Activated CD4-positive, alpha-beta T cell treated with anti-CD3 and anti-CD28 coated beads for 4 hours (primary cell): ENCODE results near the gene DCTN1.
"Not testable (repeated sequence)": the region's sequence is repeated elsewhere in the genome, so short reads cannot be mapped to it uniquely, and the experiment has no call there.

ENCODE experiments used
- DNase-seq, 2 donors: peaks; one replicate each; pipeline ENCODE4 v3.0.0-alpha.2; 2020

DCTN1 gene

GRCh38 chr2:74368499-74368898, 11.6 kb downstream of the DCTN1 start:
- no peak for DNase-seq

DNA sequence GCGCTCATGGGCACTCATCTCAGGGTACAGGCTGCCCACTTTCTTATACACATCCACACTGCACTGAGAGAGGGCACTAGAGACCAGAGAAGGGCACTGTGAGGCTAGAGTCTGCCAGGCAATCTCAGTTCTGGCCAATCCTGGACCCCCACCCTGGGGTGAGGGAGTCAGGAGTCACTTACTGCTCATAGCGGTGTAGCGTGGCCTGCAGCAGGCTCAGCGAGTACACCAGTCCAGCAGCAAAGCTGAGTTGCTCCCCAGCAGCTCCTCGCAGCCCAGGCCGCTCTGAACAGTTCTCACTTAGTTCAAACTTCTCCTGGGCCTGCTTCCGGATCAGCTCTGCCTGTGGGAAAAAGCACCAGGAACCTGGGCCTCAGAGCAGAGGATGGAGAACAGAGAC, 12.3 kb downstream of the DCTN1 start:
- no peak for DNase-seq

DNA sequence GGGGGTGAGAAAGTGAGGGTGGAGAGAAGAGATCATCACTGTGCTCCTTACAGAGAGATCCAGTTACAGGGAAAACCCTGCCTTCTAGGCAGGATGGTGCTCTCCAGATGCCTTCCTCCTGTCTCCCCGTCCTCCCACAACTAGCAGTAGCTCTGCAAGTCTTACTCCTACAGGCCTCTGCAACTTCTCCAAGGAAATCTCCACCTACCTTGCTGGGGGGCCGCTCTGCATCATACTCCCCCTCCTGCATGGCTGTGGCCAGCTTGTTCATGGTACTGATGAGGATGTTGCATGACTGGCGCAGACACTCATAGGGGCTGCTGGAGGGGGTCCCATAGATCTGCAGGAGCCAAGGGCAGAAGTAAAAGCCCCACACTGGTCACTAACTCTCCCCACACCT, 14.1 kb downstream of the DCTN1 start:
- no peak for DNase-seq

DNA sequence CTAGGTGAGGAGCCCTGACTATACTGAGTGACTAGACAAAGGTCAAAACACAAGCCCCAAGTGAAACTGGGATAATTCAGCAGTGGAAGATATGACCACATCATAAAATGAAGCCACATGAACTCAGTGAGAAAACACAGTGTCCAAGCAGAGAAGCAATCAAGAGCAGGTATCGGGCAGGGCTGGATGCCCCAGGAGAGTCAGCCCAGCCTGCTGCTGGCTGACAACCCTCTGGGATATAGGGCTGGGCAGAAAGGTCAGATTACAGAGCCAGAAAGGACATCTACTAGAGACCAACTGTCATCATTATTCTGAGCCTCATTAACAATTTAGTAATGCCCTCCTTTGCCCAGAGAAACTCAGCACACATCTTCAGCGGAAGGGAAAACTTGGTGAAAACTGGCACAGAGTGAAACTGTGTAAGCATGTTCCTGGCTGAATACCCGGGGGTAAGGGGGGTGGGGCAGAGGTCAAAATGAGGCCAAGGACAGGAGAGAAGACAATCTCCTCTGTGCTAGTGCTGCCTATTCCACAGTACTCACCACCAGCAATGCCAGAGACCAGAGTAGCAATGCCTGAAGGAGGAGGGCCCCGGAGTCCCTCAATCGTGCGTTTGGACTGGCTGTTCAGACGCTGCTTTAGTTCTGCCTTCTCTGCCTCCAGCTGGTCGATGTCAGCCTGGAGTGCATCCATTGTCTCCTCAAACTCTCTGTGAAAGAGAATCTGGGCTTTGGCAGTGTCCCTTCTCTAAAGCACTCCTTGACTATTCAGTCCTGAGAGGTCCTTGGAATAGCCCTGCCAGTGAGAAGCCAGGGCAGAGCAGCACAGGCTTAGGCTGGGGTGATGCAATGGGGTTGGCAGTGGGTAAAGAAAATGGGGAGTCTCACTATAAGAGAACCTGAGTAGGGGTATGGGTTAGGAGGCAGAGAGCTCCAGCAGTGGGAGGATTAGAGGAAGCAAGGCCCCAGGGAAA, 15.3 kb downstream of the DCTN1 start:
- no peak for DNase-seq

DNA sequence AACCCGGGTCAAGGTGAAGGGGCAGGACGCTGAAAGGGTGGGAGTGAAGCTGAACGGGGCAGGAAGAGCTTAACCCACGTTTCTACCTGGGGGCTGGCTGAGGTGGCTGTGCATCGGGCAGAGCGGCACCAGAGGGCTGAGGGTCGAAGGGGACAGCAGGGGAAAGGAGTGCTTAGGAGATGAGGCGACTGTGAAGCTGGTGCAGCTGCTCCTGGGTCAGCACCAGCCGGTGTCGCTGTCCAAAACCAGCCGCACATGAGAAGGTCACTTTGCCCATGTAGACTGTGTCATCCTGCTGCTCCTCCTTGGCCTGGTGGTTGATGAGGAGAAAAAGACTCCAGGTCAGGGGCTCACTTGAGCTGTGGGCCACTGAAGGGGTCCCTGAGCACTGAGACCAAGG, 18.8 kb downstream of the DCTN1 start:
- no peak for DNase-seq

DNA sequence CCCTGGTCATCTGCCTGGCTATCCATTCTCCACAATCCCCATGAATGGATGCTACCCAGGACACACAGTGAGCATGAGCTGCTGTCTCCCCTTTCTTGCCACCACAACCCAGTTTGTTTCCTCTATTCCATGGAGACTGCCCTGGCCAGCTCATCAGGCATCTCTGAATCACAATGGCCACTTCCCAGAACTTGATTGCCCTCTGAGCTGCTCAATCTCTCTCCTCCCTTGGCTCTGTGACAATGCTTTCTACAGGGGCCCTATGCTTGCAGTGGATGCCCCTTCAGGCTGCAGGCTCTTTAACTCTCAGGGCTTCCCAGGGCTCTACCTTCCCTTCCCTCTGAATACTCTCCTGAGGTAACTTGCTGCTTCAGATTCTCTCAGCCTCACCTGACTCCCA, 22.5 kb downstream of the DCTN1 start:
- no peak for DNase-seq

- no peak for DNase-seq
Observed at GRCh38 chr2:74349889-74350288, 30.2 kb downstream of the DCTN1 start.

GRCh38 chr2:74347742-74348141, 32.4 kb downstream of the DCTN1 start:
- DNase-seq: no peak

DNA sequence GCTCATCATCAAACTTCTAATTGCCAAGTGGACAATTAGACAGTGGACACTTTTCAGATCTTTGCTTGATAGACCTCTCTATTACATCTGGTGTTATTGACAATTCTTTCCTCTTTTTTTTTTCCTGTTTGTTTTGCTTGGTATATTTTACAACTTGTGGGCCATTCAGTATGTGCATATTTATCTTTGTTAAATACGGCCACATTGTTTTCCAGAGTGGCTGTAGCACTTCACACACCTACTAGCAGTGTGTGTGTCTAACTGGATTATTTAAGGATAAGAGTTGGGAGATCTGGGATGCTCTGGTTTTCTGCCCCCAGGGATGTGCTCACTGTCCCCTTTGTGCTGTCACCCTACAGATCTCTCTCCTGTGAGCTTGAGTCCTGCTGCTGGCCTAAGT, 32.8 kb downstream of the DCTN1 start:
- DNase-seq: no peak

GRCh38 chr2:74345272-74345943, 34.7 kb downstream of the DCTN1 start:
- no peak for DNase-seq

- no peak for DNase-seq
Observed at GRCh38 chr2:74343316-74343715, 36.8 kb downstream of the DCTN1 start, which contains the start of gene SLC4A5. TSS of gene SLC4A5 (minus strand) at chr2:74343416. CDS start at chr2:74315023, 28,393 bp downstream.

- DNase-seq: not testable (repeated sequence)
Observed at GRCh38 chr2:74336227-74336626, 43.9 kb downstream of the DCTN1 start.

- peak; percentile 67 to 82 for DNase-seq
Observed at GRCh38 chr2:74334931-74335333, 45.2 kb downstream of the DCTN1 start.

GRCh38 chr2:74333896-74334586, 46.1 kb downstream of the DCTN1 start:
- no peak for DNase-seq

- no peak for DNase-seq
Observed at GRCh38 chr2:74333175-74333574, 46.9 kb downstream of the DCTN1 start.

- no peak for DNase-seq
Observed at GRCh38 chr2:74332550-74333174, 47.4 kb downstream of the DCTN1 start.

- DNase-seq: no peak
Observed at GRCh38 chr2:74328573-74328972, 51.5 kb downstream of the DCTN1 start.

- no peak for DNase-seq
Observed at GRCh38 chr2:74328074-74328473, 52.0 kb downstream of the DCTN1 start.

- no peak for DNase-seq
Observed at GRCh38 chr2:74327627-74328026, 52.5 kb downstream of the DCTN1 start.

DNA sequence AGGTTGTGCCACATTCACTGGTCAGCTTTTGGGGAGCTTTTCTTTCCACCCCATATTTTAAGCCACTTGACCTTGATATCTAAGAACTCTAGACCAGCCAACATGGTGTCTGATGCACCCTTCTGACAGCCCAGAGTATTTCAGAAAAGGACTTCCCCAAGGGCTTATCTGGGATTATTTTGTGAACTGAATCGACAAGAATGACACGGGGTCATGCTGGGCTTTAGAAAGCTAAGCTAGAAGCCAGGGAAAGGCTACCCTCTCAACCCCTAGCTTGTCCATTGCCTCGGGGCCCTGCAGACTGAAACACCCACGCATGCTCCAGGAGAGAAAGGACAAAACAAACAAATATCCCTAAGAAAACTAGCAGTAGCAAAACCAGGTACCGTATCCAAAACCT, 52.9 kb downstream of the DCTN1 start:
- no peak for DNase-seq

- no peak for DNase-seq
Observed at GRCh38 chr2:74325815-74326214, 54.3 kb downstream of the DCTN1 start.

GRCh38 chr2:74321737-74322136, 58.4 kb downstream of the DCTN1 start:
- no peak for DNase-seq

DNA sequence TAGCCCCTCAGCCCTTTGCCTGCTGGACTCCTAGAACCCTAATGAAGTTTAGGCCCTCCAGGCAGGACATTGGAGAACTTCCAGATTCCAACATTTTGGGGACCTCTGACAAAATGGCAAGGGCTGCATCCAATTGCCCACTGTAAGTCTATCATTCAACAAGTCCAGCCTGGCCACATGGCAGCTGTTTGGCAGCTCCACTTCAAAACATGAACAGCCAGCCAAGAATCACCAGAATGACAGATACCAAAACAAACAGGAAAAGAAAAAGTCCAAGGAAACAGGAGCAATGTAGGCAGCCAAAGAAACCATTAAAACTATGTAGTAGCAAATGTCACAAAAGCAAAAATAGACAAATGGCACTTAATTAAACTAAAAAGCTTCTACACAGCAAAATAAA, 62.4 kb downstream of the DCTN1 start:
- no peak for DNase-seq
